GM19193 (cell line): ENCODE results near the gene PRSS2.

Source experiments
- POLR2A ChIP-seq: IDR thresholded peaks from 4 replicates; pipeline ENCODE4 v1.6.1; 2011; ENCODE audit not compliant: insufficient read depth, insufficient read length; ENCODE audit errors: extremely low read depth

The PRSS2 gene

DNA sequence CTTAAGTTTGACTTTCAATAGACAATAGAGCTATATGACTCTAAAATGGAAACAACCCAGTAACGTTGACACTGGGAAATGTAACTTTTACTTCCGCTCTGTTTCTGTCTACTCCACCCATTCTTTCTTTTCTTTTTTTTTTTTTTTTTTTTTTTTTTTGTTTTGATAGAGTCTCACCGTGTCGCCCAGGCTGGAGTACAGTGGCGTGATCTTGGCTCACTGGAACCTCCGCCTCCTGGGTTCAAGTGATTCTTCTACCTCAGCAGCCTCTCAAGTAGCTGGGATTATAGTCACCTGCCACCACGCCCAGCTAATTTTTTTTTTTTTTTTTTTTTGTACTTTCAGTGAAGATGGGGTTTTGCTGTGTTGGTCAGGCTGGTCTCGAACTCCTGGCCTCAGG, 13.9 kb downstream of the PRSS2 start:
- no peak for TF ChIP-seq POLR2A

DNA sequence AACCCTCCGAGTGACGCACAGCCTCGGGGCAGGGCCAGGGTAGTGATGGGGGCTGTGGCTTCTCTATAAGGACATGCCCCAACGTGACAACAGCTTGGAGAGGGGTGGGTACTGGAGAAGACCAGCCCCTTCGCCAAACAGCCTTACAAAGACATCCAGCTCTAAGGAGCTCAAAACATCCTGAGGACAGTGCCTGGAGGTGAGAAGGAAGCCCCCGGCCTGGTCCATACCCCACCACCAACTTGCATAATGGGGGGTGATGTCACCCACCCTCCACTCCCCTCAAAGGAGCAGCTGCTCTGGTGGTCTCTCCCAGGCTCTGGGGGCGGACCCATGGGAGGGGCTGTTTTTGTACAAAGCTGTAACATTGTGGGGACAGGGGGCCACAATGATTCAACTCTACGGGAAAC, 15.1 kb downstream of the PRSS2 start:
- TF ChIP-seq POLR2A, result no peak

DNA sequence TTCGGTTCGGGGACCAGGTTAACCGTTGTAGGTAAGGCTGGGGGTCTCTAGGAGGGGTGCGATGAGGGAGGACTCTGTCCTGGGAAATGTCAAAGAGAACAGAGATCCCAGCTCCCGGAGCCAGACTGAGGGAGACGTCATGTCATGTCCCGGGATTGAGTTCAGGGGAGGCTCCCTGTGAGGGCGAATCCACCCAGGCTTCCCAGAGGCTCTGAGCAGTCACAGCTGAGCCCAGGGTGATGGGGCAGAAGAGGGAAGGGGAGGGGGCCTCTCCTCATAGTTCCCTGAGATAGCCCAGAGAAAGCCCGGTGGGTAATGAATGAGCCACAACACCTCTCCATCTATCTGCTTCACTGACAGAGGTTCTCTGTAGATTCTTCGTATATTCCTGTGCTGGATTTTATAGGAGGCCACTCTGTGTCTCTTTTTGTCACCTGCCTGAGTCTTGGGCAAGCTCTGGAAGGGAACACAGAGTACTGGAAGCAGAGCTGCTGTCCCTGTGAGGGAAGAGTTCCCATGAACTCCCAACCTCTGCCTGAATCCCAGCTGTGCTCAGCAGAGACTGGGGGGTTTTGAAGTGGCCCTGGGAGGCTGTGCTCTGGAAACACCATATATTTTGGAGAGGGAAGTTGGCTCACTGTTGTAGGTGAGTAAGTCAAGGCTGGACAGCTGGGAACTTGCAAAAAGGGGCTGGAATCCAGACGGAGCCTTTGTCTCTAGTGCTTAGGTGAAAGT, 16.4 kb downstream of the PRSS2 start:
- TF ChIP-seq POLR2A, result no peak

DNA sequence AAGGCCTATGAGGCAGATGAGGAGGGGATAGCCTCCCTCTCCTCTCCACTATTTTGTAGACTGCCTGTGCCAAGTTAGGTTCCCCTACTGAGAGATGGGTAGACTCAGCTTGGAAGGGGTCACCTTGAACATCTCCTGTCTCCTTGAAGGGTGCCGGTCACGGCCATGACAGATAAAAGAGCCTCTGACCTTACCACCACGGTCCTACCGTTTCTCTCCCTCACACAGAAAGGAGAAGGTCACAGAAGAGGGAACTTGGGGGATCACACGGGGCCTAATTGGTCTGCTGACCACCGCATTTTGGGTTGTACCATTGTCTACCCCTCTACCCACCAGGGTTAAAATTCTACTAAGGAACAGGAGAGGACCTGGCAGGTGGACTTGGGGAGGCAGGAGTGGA, 17.0 kb downstream of the PRSS2 start:
- TF ChIP-seq POLR2A, result no peak

DNA sequence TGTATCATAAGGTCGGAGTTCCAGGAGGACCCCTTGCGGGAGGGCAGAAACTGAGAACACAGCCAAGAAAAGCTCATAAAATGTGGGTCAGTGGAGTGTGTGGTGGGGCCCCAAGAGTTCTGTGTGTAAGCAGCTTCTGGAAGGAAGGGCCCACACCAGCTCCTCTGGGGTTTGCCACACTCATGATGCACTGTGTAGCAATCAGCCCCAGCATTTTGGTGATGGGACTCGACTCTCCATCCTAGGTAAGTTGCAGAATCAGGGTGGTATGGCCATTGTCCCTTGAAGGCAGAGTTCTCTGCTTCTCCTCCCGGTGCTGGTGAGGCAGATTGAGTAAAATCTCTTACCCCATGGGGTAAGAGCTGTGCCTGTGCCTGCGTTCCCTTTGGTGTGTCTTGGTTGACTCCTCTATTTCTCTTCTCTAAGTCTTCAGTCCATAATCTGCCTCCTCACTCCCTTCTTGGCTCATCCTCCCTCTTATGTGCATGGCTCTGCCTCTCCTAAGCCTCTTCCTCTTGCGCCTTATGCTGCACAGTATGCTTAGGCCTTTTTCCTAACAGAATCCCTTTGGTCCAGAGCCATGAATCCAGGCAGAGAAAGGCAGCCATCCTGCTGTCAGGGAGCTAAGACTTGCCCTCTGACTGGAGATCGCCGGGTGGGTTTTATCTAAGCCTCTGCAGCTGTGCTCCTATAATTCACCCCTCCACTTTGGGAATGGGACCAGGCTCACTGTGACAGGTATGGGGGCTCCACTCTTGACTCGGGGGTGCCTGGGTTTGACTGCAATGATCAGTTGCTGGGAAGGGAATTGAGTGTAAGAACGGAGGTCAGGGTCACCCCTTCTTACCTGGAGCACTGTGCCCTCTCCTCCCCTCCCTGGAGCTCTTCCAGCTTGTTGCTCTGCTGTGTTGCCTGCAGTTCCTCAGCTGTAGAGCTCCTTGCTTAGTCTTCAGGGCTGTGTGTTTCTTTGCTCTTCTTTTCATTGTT, 17.8 kb downstream of the PRSS2 start:
- no peak for TF ChIP-seq POLR2A

DNA sequence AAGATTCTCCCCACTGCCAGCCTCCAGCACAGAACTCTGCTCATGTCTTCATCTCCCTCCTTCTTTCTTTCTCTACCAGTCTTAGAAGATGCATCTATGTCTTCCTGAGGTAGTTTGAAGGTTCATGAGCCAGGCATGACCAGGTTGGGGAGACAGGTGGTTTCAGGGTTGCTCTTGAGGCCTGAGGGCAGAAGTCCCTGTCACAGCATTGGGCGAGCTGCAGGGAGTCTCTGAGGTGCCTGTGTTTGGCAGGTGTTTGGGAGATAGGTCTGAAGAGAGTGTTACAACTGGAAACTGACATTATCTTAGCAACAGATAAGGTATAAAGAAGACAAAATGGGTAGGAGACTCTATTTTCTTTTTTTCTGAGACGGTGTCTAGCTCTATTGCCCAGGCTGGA, 18.7 kb downstream of the PRSS2 start:
- TF ChIP-seq POLR2A, result no peak

DNA sequence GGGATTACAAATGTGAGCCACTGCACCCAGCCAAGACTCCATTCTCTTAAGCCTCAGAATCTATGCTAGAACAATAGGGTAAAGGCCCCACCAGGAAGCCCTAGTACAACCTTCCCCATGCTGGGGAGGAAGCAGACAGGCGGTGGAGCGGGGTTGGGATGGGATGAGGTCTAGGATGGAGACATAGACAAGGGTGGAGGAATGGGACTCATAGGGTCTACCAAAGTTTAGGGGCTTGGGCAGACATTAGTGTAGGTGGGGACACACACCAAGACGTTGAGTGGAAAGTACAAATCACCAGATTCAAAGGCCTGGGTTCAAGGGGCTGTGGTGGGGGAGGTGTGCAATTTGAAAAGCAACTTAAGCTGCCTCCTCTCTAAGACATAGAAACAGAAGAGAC, 19.3 kb downstream of the PRSS2 start:
- no peak for TF ChIP-seq POLR2A

DNA sequence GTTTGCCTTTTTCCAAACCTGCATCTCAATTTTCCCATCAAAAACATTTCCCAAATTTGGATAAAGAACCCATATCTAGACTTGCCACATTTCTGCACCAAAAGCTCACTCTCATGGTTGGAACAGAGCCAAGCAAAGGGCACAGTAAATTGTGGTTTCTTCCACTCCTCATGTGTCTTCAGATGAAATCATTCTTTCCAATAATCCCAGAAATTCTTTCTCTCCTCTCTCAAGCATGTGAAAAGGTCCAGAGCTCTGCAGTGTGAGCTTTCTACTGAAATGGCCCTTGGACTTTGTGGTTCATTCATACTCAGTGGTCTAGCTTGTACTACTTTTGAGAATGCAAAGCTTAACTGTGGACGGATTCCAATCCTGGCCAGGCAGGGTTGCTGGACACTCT, 19.8 kb downstream of the PRSS2 start:
- no peak for TF ChIP-seq POLR2A

DNA sequence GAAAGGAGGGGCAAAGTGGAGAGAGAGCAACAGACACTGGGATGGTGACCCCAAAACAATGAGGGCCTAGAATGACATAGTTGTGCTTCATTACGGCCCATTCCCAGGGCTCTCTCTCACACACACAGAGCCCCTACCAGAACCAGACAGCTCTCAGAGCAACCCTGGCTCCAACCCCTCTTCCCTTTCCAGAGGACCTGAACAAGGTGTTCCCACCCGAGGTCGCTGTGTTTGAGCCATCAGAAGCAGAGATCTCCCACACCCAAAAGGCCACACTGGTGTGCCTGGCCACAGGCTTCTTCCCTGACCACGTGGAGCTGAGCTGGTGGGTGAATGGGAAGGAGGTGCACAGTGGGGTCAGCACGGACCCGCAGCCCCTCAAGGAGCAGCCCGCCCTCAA, 20.7 kb downstream of the PRSS2 start:
- no peak for TF ChIP-seq POLR2A

DNA sequence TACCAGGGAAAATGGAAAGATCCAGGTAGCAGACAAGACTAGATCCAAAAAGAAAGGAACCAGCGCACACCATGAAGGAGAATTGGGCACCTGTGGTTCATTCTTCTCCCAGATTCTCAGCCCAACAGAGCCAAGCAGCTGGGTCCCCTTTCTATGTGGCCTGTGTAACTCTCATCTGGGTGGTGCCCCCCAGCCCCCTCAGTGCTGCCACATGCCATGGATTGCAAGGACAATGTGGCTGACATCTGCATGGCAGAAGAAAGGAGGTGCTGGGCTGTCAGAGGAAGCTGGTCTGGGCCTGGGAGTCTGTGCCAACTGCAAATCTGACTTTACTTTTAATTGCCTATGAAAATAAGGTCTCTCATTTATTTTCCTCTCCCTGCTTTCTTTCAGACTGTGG, 21.4 kb downstream of the PRSS2 start:
- TF ChIP-seq POLR2A, result no peak

DNA sequence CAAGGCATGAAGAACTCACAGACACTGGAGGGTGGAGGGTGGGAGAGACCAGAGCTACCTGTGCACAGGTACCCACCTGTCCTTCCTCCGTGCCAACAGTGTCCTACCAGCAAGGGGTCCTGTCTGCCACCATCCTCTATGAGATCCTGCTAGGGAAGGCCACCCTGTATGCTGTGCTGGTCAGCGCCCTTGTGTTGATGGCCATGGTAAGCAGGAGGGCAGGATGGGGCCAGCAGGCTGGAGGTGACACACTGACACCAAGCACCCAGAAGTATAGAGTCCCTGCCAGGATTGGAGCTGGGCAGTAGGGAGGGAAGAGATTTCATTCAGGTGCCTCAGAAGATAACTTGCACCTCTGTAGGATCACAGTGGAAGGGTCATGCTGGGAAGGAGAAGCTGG, 21.8 kb downstream of the PRSS2 start:
- TF ChIP-seq POLR2A, result no peak

DNA sequence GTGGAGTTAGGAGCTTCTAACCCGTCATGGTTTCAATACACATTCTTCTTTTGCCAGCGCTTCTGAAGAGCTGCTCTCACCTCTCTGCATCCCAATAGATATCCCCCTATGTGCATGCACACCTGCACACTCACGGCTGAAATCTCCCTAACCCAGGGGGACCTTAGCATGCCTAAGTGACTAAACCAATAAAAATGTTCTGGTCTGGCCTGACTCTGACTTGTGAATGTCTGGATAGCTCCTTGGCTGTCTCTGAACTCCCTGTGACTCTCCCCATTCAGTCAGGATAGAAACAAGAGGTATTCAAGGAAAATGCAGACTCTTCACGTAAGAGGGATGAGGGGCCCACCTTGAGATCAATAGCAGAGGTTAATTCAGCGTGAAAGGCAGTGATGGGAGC, 22.4 kb downstream of the PRSS2 start:
- TF ChIP-seq POLR2A, result no peak

DNA sequence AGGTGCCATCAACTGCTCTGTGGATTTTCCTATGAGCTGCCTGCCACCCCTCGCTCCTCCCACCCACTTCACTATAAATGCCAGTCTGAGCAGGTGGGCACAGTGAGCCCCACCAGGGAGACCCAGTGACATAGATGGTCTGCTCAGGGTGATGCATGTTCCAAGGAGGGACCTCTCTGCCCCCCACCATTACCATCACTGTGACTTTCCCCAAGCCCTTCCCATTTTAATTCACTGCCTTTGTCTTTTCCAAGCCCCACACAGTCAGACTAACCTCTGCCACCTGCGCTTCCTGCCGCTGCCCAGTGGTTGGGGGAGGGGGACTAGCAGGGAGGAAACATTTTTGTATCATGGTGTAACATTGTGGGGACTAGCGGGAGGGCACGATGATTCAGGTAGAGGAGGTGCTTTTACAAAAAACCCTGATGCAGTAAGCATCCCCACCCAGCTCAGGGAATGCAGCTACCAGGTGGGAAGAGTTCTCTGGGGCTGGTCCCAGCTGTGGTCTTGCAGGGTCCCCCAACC, 24.6 kb downstream of the PRSS2 start:
- TF ChIP-seq POLR2A, result no peak

DNA sequence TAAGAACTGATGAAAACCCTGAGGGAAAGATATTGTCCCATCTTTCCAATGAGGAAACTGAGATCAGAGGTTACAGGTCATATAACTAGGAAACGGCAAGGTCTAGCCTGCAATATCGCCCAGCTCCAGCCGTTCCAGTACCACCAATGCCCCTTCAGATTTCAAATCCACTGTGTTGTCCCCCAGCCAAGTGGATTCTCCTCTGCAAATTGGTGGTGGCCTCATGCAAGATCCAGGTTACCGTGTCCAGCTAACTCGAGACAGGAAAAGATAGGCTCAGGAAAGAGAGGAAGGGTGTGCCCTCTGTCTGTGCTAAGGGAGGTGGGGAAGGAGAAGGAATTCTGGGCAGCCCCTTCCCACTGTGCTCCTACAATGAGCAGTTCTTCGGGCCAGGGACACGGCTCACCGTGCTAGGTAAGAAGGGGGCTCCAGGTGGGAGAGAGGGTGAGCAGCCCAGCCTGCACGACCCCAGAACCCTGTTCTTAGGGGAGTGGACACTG, 25.3 kb downstream of the PRSS2 start:
- no peak for TF ChIP-seq POLR2A
